Measurements from ENCODE around the gene CD2AP. TPM values are rescaled to one million over a fixed set of nuclear protein-coding genes. Genes with fewer than 3 reads are reported as not detected.

The CD2AP gene
- total and polyA plus RNA-seq, 2 of the 8 experiments (the other 6 are each of a cell fraction or from before 2014, with no cell fraction given) = 8.6 to 75.6 TPM

DNA sequence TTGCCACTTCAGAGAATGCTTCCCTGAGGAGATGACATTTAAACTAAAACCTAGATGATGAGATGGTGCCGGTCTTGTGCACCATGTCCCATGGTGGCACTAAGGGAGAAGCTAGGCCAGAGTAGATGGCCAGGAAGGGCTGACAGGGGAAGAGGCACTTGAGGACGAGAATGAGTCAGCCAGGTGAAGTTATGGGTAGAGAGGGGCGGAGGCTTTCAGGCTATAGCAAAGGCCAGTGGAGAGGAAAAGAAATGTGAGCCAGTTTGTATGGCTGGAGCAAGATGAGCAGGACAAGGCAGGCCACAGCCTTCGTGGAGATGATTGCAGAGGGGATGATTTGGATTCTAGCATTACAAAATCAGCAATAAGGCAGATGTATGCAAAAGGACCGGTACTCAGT lies 176.1 kb downstream of the CD2AP start (continued):
- no peak for TF ChIP-seq CHD1 (IDR thresholded peaks at IDR 0.05; ENCODE audit: low read depth, low read length)
- no peak for TF ChIP-seq SP4 (IDR thresholded peaks at IDR 0.05; ENCODE audit: low read length)
- TF ChIP-seq SIRT6 (IDR thresholded peaks at IDR 0.05; ENCODE audit: low read length) = no peak
